ENCODE measurements around the gene TNRC6B. TPM values are rescaled to one million over a fixed set of nuclear protein-coding genes. Genes with fewer than 3 reads are reported as not detected.
"Not testable (repeated sequence)": the region's sequence is repeated elsewhere in the genome, so short reads cannot be mapped to it uniquely, and the experiment has no call there.

The TNRC6B gene
- total RNA-seq, 1 experiment from 2014 or later = 19.7 TPM

DNA sequence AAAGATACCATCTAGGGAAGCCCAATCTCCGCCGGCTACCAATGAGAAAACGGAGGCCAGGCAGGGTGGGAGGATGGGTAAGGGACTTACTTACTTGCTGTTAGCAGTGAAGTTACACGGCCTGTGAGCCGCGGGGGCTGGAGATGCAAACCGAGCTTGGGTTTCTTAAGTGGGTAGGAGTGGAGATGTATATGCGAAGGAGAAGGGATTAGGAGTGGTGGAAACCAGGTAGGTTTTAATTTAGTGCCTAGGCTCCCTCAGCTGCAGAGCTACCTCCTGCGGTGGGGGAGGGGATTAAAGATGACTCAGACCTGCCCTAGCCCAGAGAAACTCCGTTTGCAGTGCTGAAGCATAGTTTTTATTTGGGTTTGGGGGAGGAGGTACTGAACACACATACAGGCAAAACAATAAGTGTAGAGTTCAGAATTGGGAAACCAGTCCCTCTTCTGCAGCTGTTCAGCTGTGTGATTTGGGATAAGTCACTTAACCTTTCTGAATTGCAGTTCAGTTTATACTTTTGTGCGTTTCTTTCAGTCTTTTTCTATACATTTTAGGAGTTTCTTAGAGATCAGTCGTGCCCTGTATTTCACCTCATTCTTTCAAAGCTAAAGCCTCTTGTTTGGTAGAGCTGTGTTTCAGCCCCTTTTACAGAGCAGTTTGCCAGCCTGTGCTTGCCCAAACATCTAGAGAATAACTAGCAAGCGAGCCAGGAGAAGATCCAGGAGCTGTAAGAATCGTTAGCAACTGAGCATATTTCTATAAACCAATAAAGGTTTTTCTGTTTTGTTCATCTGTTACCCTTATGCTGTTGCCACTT, 596 bp upstream of the TNRC6B start:
- peak; percentile 31 to 43 for DNase-seq
- no peaks in the 10 kb centered on the region for H3K27me3 ChIP-seq
- no peaks in the 10 kb centered on the region for H3K9me3 ChIP-seq (replicated peaks)
- no peak overlapping the region; the same call in 1 of the 2 replicates for H3K27ac ChIP-seq
- no peaks in the 10 kb centered on the region for H3K36me3 ChIP-seq
- H3K4me1 ChIP-seq = peaks cover 11% of the 10 kb centered on the region
- H3K4me3 ChIP-seq = peak overlapping the region; percentile 79

DNA sequence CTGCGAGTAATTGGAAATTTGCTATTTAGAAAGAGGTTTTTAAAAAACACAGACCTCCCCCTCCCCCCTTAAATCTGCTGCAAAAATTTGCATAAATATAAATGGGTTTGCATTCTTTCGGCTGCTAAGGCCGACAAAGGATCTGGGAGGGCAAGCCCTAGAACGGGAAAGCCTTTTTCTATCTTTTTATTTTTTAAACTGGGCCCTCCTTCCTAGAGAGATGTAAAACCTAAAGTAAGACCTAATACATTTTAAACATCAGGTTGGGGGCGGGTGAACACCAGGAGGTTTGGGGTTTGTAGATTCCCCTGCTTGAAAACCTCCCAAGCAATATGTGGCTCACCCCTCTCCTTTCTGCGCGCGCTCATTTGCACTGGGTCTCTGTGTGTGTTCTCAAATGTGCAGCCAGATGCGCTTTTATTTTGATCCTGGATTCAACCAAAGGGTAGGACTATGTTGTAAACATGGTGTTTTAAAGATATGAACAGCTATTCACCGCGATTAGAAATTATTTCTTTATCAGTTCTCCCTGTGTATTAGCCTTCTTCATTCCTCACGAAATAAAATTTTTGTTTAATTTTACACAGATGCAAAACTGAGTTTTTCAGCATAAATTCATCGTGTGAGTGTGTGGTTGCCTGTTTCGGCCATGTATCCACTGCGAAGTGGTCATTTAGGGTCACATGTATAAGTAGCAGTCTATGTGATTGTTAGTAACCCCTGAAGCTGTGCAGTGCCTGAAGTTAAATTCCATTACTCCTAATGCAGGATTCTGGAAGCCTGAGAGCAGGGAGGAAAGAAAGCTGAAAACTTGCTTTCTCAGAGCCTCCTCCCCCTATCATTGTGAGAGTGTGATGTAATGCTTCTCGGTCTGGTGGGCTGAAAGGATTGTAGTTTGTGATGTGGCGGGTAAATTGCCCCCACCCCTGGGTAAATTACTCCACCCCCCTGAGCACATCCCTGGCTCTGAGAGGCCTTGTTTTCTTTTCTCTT, 988 bp downstream of the TNRC6B start:
- peak; percentile 52 to 68 for DNase-seq

GRCh38 chr22:40179526-40179925, 1.8 kb downstream of the TNRC6B start:
- no peaks in the 10 kb centered on the region for H3K9me3 ChIP-seq (replicated peaks)
- peak in 1 of 2 experiments; percentile 7 for DNase-seq
- peaks cover 17% of the 10 kb centered on the region for H3K4me1 ChIP-seq
- peak overlapping the region; percentile 79 for H3K4me3 ChIP-seq
- H3K27ac ChIP-seq = peak overlapping the region; percentile 81
- no peaks in the 10 kb centered on the region for H3K36me3 ChIP-seq
- no peaks in the 10 kb centered on the region for H3K27me3 ChIP-seq

More for the DNA sequence above, 988 bp downstream of the TNRC6B start:
- no peaks in the 10 kb centered on the region for H3K9me3 ChIP-seq (replicated peaks)
- H3K36me3 ChIP-seq = no peaks in the 10 kb centered on the region
- no peaks in the 10 kb centered on the region for H3K27me3 ChIP-seq
- H3K27ac ChIP-seq = peak overlapping the region; percentile 81
- peaks cover 17% of the 10 kb centered on the region for H3K4me1 ChIP-seq
- peak overlapping the region; percentile 79 for H3K4me3 ChIP-seq

DNA sequence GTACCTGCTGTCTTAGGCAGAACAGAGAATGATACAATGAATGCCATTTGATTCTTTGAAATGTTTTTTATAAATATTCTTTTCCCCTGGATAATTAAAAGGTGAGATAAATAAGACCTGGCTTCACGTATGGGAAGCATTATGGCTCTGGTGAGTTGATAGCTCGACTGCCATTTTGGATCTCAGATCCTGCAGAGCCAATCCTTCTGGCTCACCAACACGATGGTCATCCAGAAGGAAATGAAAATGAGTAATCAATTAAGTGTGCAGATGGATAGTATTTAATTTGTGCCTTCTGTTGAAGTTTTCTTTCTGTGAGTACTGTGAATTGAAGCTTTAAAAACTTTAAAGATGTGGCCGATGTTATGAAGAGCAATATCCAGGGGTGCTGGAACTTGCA, 2.7 kb downstream of the TNRC6B start:
- peaks cover 17% of the 10 kb centered on the region for H3K4me1 ChIP-seq
- DNase-seq = no peak
- H3K27ac ChIP-seq = no peak overlapping the region
- H3K4me3 ChIP-seq = no peak overlapping the region
- H3K27me3 ChIP-seq = no peaks in the 10 kb centered on the region
- no peaks in the 10 kb centered on the region for H3K36me3 ChIP-seq
- H3K9me3 ChIP-seq (replicated peaks) = no peaks in the 10 kb centered on the region

DNA sequence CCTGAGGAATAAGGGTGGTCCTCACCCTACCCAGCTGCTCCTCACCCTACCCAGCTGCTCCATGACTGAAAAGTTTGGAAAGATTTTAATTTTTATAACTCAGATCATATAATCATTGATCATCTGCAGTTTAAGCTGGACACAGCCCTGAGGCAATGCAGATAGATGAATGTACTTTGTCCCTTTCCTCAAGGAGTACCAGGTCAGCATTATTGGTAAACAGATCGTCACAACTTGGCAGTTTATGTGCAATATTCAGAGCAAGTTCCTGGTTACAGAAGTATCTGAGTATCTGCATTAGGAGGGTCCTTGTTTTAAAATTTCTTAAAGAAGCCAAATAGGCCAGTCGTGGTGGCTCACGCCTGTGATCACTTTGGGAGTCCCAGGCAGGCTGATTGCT, 3.6 kb downstream of the TNRC6B start:
- H3K27ac ChIP-seq = no peak overlapping the region
- no peak overlapping the region for H3K4me3 ChIP-seq
- DNase-seq = no peak
- H3K36me3 ChIP-seq = no peaks in the 10 kb centered on the region
- no peaks in the 10 kb centered on the region for H3K9me3 ChIP-seq (replicated peaks)
- H3K4me1 ChIP-seq = peaks cover 17% of the 10 kb centered on the region
- H3K27me3 ChIP-seq = no peaks in the 10 kb centered on the region

- peaks cover 17% of the 10 kb centered on the region for H3K4me1 ChIP-seq
- H3K9me3 ChIP-seq (replicated peaks) = no peaks in the 10 kb centered on the region
- H3K27me3 ChIP-seq = no peaks in the 10 kb centered on the region
- H3K4me3 ChIP-seq = no peak overlapping the region
- H3K36me3 ChIP-seq = no peaks in the 10 kb centered on the region; the same call in 1 of the 2 replicates
- DNase-seq = no peak
- H3K27ac ChIP-seq = no peak overlapping the region
These were observed 4.6 kb downstream of the TNRC6B start for GRCh38 chr22:40182231-40182835.

DNA sequence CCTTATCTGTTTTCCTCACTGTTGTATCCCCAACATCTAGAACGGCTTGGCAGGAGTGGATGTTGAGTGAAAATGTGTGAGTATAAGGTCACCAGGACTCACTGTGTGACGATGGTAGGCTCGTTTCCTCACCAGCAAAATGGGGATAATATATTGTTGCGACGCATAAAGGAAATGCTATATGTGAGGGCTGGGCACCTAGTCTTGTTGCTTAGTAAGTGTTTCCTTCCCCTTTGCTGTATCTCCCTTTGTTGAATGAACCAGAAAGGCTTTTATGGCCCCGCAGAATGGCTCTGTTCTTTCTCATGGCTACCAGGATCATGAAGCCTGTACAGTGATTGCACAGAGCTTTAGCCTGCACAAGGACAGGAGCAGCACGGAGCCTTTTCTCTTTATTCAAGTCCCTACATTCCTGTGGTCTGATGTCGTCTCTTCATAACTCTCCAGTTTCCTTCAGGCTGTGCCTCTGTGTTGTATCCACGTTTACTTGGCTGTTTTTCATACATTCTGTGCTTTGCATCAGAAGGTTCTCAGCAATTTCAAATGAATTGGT, 5.4 kb downstream of the TNRC6B start:
- Histone ChIP-seq H3K4me3 (no peak overlapping the region), H3K9me3 (replicated peaks) (no peaks in the 10 kb centered on the region), H3K27me3 (no peaks in the 10 kb centered on the region), H3K4me1 (peaks cover 17% of the 10 kb centered on the region), H3K27ac (no peak overlapping the region), H3K36me3 (no peaks in the 10 kb centered on the region; the same call in 1 of the 2 replicates)
- peak; percentile 40 to 60 for DNase-seq

- not testable (repeated sequence) for H3K27ac ChIP-seq; H3K4me3 ChIP-seq; H3K27me3 ChIP-seq; H3K36me3 ChIP-seq; H3K9me3 ChIP-seq (replicated peaks); DNase-seq
- H3K4me1 ChIP-seq = peaks cover 17% of the 10 kb centered on the region
These were observed 5.9 kb downstream of the TNRC6B start for GRCh38 chr22:40183603-40184002.

GRCh38 chr22:40187389-40187788, 9.7 kb downstream of the TNRC6B start:
- no peak for DNase-seq
- Histone ChIP-seq H3K4me3 (no peak overlapping the region), H3K27me3 (no peaks in the 10 kb centered on the region), H3K9me3 (replicated peaks) (0 out of 2 replicates have a peak, but pooled peaks cover 2% of the 10 kb centered on the region), H3K4me1 (peaks cover 7% of the 10 kb centered on the region), H3K36me3 (no peaks in the 10 kb centered on the region; the same call in 1 of the 2 replicates), H3K27ac (no peak overlapping the region)

- no peak for DNase-seq
- Histone ChIP-seq H3K27ac (no peak overlapping the region), H3K4me3 (no peak overlapping the region), H3K27me3 (no peaks in the 10 kb centered on the region), H3K4me1 (no peaks in the 10 kb centered on the region), H3K36me3 (no peaks in the 10 kb centered on the region; the same call in 1 of the 2 replicates), H3K9me3 (replicated peaks) (0 out of 2 replicates have a peak, but pooled peaks cover 2% of the 10 kb centered on the region)
These were observed 12.3 kb downstream of the TNRC6B start for GRCh38 chr22:40189997-40190396.

DNA sequence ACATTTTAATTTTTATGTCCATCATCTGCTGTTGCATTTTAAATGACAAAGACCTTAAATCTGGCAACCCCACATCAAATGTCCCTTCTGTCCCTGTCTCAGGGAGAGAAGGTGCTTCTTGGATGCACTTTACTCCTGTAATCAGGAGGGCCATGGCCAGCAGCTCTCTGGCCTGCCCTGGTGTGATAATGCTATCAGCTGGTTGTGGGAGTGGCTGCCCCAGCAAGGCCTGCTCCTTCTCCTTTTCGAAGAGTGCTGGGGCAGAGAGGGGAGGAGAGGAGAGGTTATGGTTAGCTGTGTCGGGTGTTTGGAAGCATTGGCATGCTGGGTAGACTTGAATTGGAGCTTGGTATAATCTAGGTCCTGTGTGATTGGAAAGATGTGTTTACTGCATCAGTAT, 12.8 kb downstream of the TNRC6B start:
- Histone ChIP-seq H3K4me3 (no peak overlapping the region), H3K4me1 (no peaks in the 10 kb centered on the region), H3K27me3 (no peaks in the 10 kb centered on the region), H3K27ac (no peak overlapping the region), H3K9me3 (replicated peaks) (0 out of 2 replicates have a peak, but pooled peaks cover 2% of the 10 kb centered on the region), H3K36me3 (no peaks in the 10 kb centered on the region; the same call in 1 of the 2 replicates)
- DNase-seq = no peak

GRCh38 chr22:40193429-40194421, 16.0 kb downstream of the TNRC6B start:
- Histone ChIP-seq H3K9me3 (replicated peaks) (0 out of 2 replicates have a peak, but pooled peaks cover 2% of the 10 kb centered on the region), H3K36me3 (no peaks in the 10 kb centered on the region), H3K27ac (no peak overlapping the region), H3K4me1 (no peaks in the 10 kb centered on the region), H3K27me3 (no peaks in the 10 kb centered on the region), H3K4me3 (no peak overlapping the region)
- DNase-seq = no peak

- Histone ChIP-seq H3K9me3 (replicated peaks) (no peaks in the 10 kb centered on the region), H3K27me3 (no peaks in the 10 kb centered on the region), H3K36me3 (no peaks in the 10 kb centered on the region), H3K27ac (no peak overlapping the region), H3K4me1 (no peaks in the 10 kb centered on the region), H3K4me3 (no peak overlapping the region)
- no peak for DNase-seq
These were observed 16.9 kb downstream of the TNRC6B start for GRCh38 chr22:40194656-40195055.

Data from SJCRH30 (cell line).